T-helper 17 cell (primary cell): ENCODE results near the gene PXT1. TPM values are rescaled to one million over a fixed set of nuclear protein-coding genes. Genes with fewer than 3 reads are reported as not detected.
"Not testable (repeated sequence)": the region's sequence is repeated elsewhere in the genome, so short reads cannot be mapped to it uniquely, and the experiment has no call there.

Source experiments
- ATAC-seq: fragments of 150-1000 bp; cut with Tn5 transposase; 2 replicates; pipeline ENCODE4 v1.10.0; 2021; ENCODE audit warnings: mild to moderate bottlenecking, moderate library complexity
- DNase-seq, 3 donors: peaks; one replicate each; pipeline versions ENCODE4 v3.0.0 to v3.0.0-alpha.2; 2020 to 2021
- H3K9me3 ChIP-seq: one replicate; pipeline ENCODE4 v1.7.0; 2013; ENCODE audit warnings: low read length, mild to moderate bottlenecking; ENCODE audit not compliant: control insufficient read depth, poor library complexity, severe bottlenecking
- H3K27ac Mint-ChIP-seq: one replicate; pipeline ENCODE4 v1.8.0; 2022; ENCODE audit warnings: mild to moderate bottlenecking, moderate library complexity, mixed read lengths
- H3K27me3 Mint-ChIP-seq: one replicate; pipeline ENCODE4 v1.8.0; 2022; ENCODE audit warnings: mixed read lengths
- H3K36me3 Mint-ChIP-seq: one replicate; pipeline ENCODE4 v1.8.0; 2022; ENCODE audit warnings: low read depth, mixed read lengths
- H3K4me1 Mint-ChIP-seq: one replicate; pipeline ENCODE4 v1.8.0; 2022; ENCODE audit warnings: mild to moderate bottlenecking, mixed read lengths
- H3K4me3 Mint-ChIP-seq: one replicate; pipeline ENCODE4 v1.8.0; 2022; ENCODE audit warnings: mild to moderate bottlenecking, moderate library complexity, mixed read lengths
- total RNA-seq, 4 donors: library from RNA in 2 of 4; stranded (reverse) in 2 of 4; gene quantifications; one replicate each; pipeline ENCODE4 v1.2.3 and lab custom pipeline; 2022 to 2026

The PXT1 gene
- total RNA-seq, 2 donors from 2014 or later = 0.30 to 0.60 TPM

- ATAC-seq (no peak), DNase-seq (no peak)
- Mint-ChIP-seq H3K4me1 (peaks cover 6% of the 10 kb centered on the region), H3K27me3 (no peaks in the 10 kb centered on the region), H3K27ac (peak overlapping the region; percentile 51), H3K36me3 (no peaks in the 10 kb centered on the region), H3K4me3 (no peak overlapping the region)
- H3K9me3 ChIP-seq = no peaks in the 10 kb centered on the region
Measured at GRCh38 chr6:36436466-36436865, 6.2 kb downstream of the PXT1 start.

GRCh38 chr6:36432151-36432671 lies 10.4 kb downstream of the PXT1 start:
- Mint-ChIP-seq H3K27ac (no peak overlapping the region), H3K27me3 (no peaks in the 10 kb centered on the region), H3K4me3 (no peak overlapping the region), H3K4me1 (peaks cover 3% of the 10 kb centered on the region), H3K36me3 (no peaks in the 10 kb centered on the region)
- ATAC-seq (no peak), DNase-seq (no peak)
- no peaks in the 10 kb centered on the region for H3K9me3 ChIP-seq

- no peak overlapping the region for H3K27ac Mint-ChIP-seq
- no peaks in the 10 kb centered on the region for H3K9me3 ChIP-seq
- no peaks in the 10 kb centered on the region for H3K36me3 Mint-ChIP-seq
- peaks cover 3% of the 10 kb centered on the region for H3K4me1 Mint-ChIP-seq
- ATAC-seq = no peak
- H3K27me3 Mint-ChIP-seq = no peaks in the 10 kb centered on the region
- H3K4me3 Mint-ChIP-seq = no peak overlapping the region
- no peak for DNase-seq
Measured at GRCh38 chr6:36431197-36431596, 11.5 kb downstream of the PXT1 start.

GRCh38 chr6:36430351-36430750 lies 12.3 kb downstream of the PXT1 start:
- no peak overlapping the region for H3K27ac Mint-ChIP-seq
- H3K27me3 Mint-ChIP-seq = no peaks in the 10 kb centered on the region
- ATAC-seq = no peak
- no peaks in the 10 kb centered on the region for H3K36me3 Mint-ChIP-seq
- DNase-seq = no peak
- H3K4me1 Mint-ChIP-seq = no peaks in the 10 kb centered on the region
- H3K9me3 ChIP-seq = no peaks in the 10 kb centered on the region
- H3K4me3 Mint-ChIP-seq = no peak overlapping the region

GRCh38 chr6:36428911-36429310 lies 13.7 kb downstream of the PXT1 start:
- H3K4me1 Mint-ChIP-seq = peaks cover under 1% of the 10 kb centered on the region
- H3K27ac Mint-ChIP-seq = no peak overlapping the region
- no peaks in the 10 kb centered on the region for H3K27me3 Mint-ChIP-seq
- H3K9me3 ChIP-seq = no peaks in the 10 kb centered on the region
- DNase-seq (no peak), ATAC-seq (no peak)
- H3K4me3 Mint-ChIP-seq = no peak overlapping the region
- no peaks in the 10 kb centered on the region for H3K36me3 Mint-ChIP-seq

GRCh38 chr6:36426622-36427021 lies 16.0 kb downstream of the PXT1 start:
- Mint-ChIP-seq H3K27ac (no peak overlapping the region), H3K36me3 (no peaks in the 10 kb centered on the region), H3K4me3 (no peak overlapping the region), H3K27me3 (no peaks in the 10 kb centered on the region), H3K4me1 (peaks cover 15% of the 10 kb centered on the region)
- no peaks in the 10 kb centered on the region for H3K9me3 ChIP-seq
- DNase-seq = no peak
- ATAC-seq = no peak

- no peaks in the 10 kb centered on the region for H3K27me3 Mint-ChIP-seq
- peak overlapping the region; percentile 95 for H3K27ac Mint-ChIP-seq
- H3K4me3 Mint-ChIP-seq = peak overlapping the region; percentile 91
- ATAC-seq (peak; percentile 98), DNase-seq (peak; percentile 97 to 98 (median 97))
- no peaks in the 10 kb centered on the region for H3K9me3 ChIP-seq
- peaks cover 15% of the 10 kb centered on the region for H3K4me1 Mint-ChIP-seq
- H3K36me3 Mint-ChIP-seq = no peaks in the 10 kb centered on the region
Measured at GRCh38 chr6:36423101-36423824, 19.4 kb downstream of the PXT1 start.

GRCh38 chr6:36422714-36423100 lies 19.9 kb downstream of the PXT1 start:
- no peaks in the 10 kb centered on the region for H3K27me3 Mint-ChIP-seq
- no peaks in the 10 kb centered on the region for H3K36me3 Mint-ChIP-seq
- H3K27ac Mint-ChIP-seq = peak overlapping the region; percentile 95
- H3K9me3 ChIP-seq = no peaks in the 10 kb centered on the region
- ATAC-seq (no peak), DNase-seq (no peak)
- peak overlapping the region; percentile 91 for H3K4me3 Mint-ChIP-seq
- H3K4me1 Mint-ChIP-seq = peaks cover 15% of the 10 kb centered on the region

- no peak overlapping the region for H3K4me3 Mint-ChIP-seq
- peaks cover 2% of the 10 kb centered on the region for H3K36me3 Mint-ChIP-seq
- H3K27me3 Mint-ChIP-seq = peaks cover 6% of the 10 kb centered on the region
- DNase-seq (no peak), ATAC-seq (no peak)
- no peaks in the 10 kb centered on the region for H3K9me3 ChIP-seq
- H3K4me1 Mint-ChIP-seq = peaks cover 18% of the 10 kb centered on the region
- peak overlapping the region; percentile 14 for H3K27ac Mint-ChIP-seq
Measured at GRCh38 chr6:36419310-36419709, 23.3 kb downstream of the PXT1 start.

GRCh38 chr6:36418558-36418957 lies 24.1 kb downstream of the PXT1 start:
- no peak for DNase-seq
- peaks cover 14% of the 10 kb centered on the region for H3K4me1 Mint-ChIP-seq
- no peak for ATAC-seq
- H3K27ac Mint-ChIP-seq = no peak overlapping the region
- no peaks in the 10 kb centered on the region for H3K9me3 ChIP-seq
- H3K27me3 Mint-ChIP-seq = peaks cover 6% of the 10 kb centered on the region
- H3K4me3 Mint-ChIP-seq = no peak overlapping the region
- H3K36me3 Mint-ChIP-seq = peaks cover 2% of the 10 kb centered on the region

GRCh38 chr6:36414481-36414880 lies 28.2 kb downstream of the PXT1 start:
- peaks cover 5% of the 10 kb centered on the region for H3K4me1 Mint-ChIP-seq
- H3K4me3 Mint-ChIP-seq = no peak overlapping the region
- peaks cover 2% of the 10 kb centered on the region for H3K36me3 Mint-ChIP-seq
- no peaks in the 10 kb centered on the region for H3K9me3 ChIP-seq
- DNase-seq (no peak), ATAC-seq (no peak)
- no peak overlapping the region for H3K27ac Mint-ChIP-seq
- peaks cover 8% of the 10 kb centered on the region for H3K27me3 Mint-ChIP-seq

- H3K9me3 ChIP-seq = no peaks in the 10 kb centered on the region
- peaks cover 2% of the 10 kb centered on the region for H3K36me3 Mint-ChIP-seq
- no peak for ATAC-seq
- H3K4me3 Mint-ChIP-seq = no peak overlapping the region
- peaks cover 13% of the 10 kb centered on the region for H3K27me3 Mint-ChIP-seq
- H3K27ac Mint-ChIP-seq = no peak overlapping the region
- DNase-seq = no peak
- H3K4me1 Mint-ChIP-seq = peaks cover 8% of the 10 kb centered on the region
Measured at GRCh38 chr6:36413489-36414480, 28.9 kb downstream of the PXT1 start.

- DNase-seq, H3K36me3 Mint-ChIP-seq, H3K4me1 Mint-ChIP-seq, H3K4me3 Mint-ChIP-seq, ATAC-seq, H3K9me3 ChIP-seq: not testable (repeated sequence)
- peak overlapping the region; percentile 69 for H3K27ac Mint-ChIP-seq
- peaks cover 14% of the 10 kb centered on the region for H3K27me3 Mint-ChIP-seq
Measured at GRCh38 chr6:36409718-36410117, 32.9 kb downstream of the PXT1 start.
